ENCODE results near the gene CCDC106.

GRCh38 chr19:55602104-55603001, 45.7 kb upstream of the CCDC106 start:
- no peak for TF ChIP-seq POLR2A (IDR thresholded peaks at IDR 0.05)
- no peak for TF ChIP-seq CTCF (IDR thresholded peaks at IDR 0.05)
- no peak for TF ChIP-seq POLR2AphosphoS5 (IDR thresholded peaks at IDR 0.05)
- no peak for TF ChIP-seq EP300 (IDR thresholded peaks at IDR 0.05)
